Measurements from ENCODE around the gene KMT2E. TPM values are rescaled to one million over a fixed set of nuclear protein-coding genes. Genes with fewer than 3 reads are reported as not detected.

KMT2E gene
- total RNA-seq, 1 donor from 2014 or later = 62.5 TPM

DNA sequence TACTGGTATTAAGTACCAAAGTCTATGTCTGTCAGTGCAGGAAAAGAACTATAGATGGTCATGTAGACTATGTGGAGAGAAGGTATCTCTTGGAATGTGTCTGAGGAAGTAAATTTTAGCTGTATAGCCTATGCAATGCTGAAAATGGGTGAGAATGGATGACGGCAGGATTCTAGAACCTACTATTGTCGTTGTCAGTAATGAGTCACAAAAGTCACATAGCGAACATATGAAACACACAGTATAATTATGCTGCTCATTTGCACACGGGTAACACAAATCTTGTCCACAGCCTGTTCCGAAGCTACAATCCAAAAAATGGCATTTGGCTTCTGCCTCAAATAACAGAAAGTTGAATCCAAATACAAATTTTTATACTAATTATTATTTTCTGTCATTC is 33.6 kb upstream of the KMT2E start:
- Histone ChIP-seq H3K4me2 (ENCODE audit: low read length) (peak overlapping the region; percentile 73), H3K79me2 (ENCODE audit: insufficient read depth, low read length) (peaks cover 36% of the 10 kb centered on the region), H3K27me3 (ENCODE audit: insufficient read depth, low read length) (no peaks in the 10 kb centered on the region), H3K9me3 (ENCODE audit: insufficient read depth, low read depth, low read length) (no peaks in the 10 kb centered on the region), H3K4me1 (ENCODE audit: insufficient read depth, low read length) (peaks cover 58% of the 10 kb centered on the region), H2AFZ (ENCODE audit: low read depth, low read length) (no peak overlapping the region), H3K4me3 (ENCODE audit: insufficient read depth, low read depth, low read length) (no peak overlapping the region), H3K9ac (ENCODE audit: low read length) (peak overlapping the region; percentile 50), H3K27ac (ENCODE audit: low read depth, low read length) (peak overlapping the region; percentile 59), H3K36me3 (ENCODE audit: insufficient read depth, low read length) (no peaks in the 10 kb centered on the region), H4K20me1 (ENCODE audit: insufficient read depth, low read length) (peaks cover 26% of the 10 kb centered on the region)
- Mint-ChIP-seq H3K4me1 (ENCODE audit: low read depth, unreplicated experiment) (peaks cover 77% of the 10 kb centered on the region), H3K9me3 (ENCODE audit: unreplicated experiment) (no peaks in the 10 kb centered on the region), H3K4me3 (ENCODE audit: unreplicated experiment) (no peak overlapping the region), H3K27me3 (ENCODE audit: low read depth, unreplicated experiment) (no peaks in the 10 kb centered on the region), H3K27ac (ENCODE audit: unreplicated experiment) (peak overlapping the region; percentile 60), H3K36me3 (ENCODE audit: low read depth, unreplicated experiment) (peaks cover 2% of the 10 kb centered on the region)
- DNase-seq (ENCODE audit: low read depth) (peak; percentile 55), FAIRE-seq (peak; percentile 29)
- TF ChIP-seq, protein P1, sequence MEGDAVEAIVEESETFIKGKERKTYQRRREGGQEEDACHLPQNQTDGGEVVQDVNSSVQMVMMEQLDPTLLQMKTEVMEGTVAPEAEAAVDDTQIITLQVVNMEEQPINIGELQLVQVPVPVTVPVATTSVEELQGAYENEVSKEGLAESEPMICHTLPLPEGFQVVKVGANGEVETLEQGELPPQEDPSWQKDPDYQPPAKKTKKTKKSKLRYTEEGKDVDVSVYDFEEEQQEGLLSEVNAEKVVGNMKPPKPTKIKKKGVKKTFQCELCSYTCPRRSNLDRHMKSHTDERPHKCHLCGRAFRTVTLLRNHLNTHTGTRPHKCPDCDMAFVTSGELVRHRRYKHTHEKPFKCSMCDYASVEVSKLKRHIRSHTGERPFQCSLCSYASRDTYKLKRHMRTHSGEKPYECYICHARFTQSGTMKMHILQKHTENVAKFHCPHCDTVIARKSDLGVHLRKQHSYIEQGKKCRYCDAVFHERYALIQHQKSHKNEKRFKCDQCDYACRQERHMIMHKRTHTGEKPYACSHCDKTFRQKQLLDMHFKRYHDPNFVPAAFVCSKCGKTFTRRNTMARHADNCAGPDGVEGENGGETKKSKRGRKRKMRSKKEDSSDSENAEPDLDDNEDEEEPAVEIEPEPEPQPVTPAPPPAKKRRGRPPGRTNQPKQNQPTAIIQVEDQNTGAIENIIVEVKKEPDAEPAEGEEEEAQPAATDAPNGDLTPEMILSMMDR (IDR thresholded peaks at IDR 0.05; ENCODE audit: insufficient read depth, low read depth, low read length) = no peak
- TF ChIP-seq EZH2 (IDR thresholded peaks at IDR 0.05; ENCODE audit: insufficient read depth, low read length) = no peak

- H3K4me1 ChIP-seq (ENCODE audit: insufficient read depth, low read length) = peaks cover 58% of the 10 kb centered on the region
- H3K79me2 ChIP-seq (ENCODE audit: insufficient read depth, low read length) = peaks cover 36% of the 10 kb centered on the region
- no peaks in the 10 kb centered on the region for H3K27me3 ChIP-seq (ENCODE audit: insufficient read depth, low read length)
- Mint-ChIP-seq H3K4me3 (ENCODE audit: unreplicated experiment) (no peak overlapping the region), H3K4me1 (ENCODE audit: low read depth, unreplicated experiment) (peaks cover 79% of the 10 kb centered on the region), H3K27me3 (ENCODE audit: low read depth, unreplicated experiment) (no peaks in the 10 kb centered on the region), H3K9me3 (ENCODE audit: unreplicated experiment) (no peaks in the 10 kb centered on the region), H3K36me3 (ENCODE audit: low read depth, unreplicated experiment) (peaks cover 2% of the 10 kb centered on the region), H3K27ac (ENCODE audit: unreplicated experiment) (peak overlapping the region; percentile 62)
- H3K4me3 ChIP-seq (ENCODE audit: insufficient read depth, low read depth, low read length) = no peak overlapping the region
- H3K9ac ChIP-seq (ENCODE audit: low read length) = peak overlapping the region; percentile 43
- H3K27ac ChIP-seq (ENCODE audit: low read depth, low read length) = peak overlapping the region; percentile 59
- peak overlapping the region; percentile 73 for H3K4me2 ChIP-seq (ENCODE audit: low read length)
- peaks cover 26% of the 10 kb centered on the region for H4K20me1 ChIP-seq (ENCODE audit: insufficient read depth, low read length)
- H2AFZ ChIP-seq (ENCODE audit: low read depth, low read length) = no peak overlapping the region
- DNase-seq (ENCODE audit: low read depth) (no peak), FAIRE-seq (no peak)
- no peaks in the 10 kb centered on the region for H3K9me3 ChIP-seq (ENCODE audit: insufficient read depth, low read depth, low read length)
- TF ChIP-seq, protein P1 (IDR thresholded peaks at IDR 0.05; ENCODE audit: insufficient read depth, low read depth, low read length) = peak; percentile 80
- TF ChIP-seq EZH2 (IDR thresholded peaks at IDR 0.05; ENCODE audit: insufficient read depth, low read length) = no peak
- H3K36me3 ChIP-seq (ENCODE audit: insufficient read depth, low read length) = no peaks in the 10 kb centered on the region
Measured at GRCh38 chr7:104980841-104981671, 32.9 kb upstream of the KMT2E start.

GRCh38 chr7:104981672-104982037 is 32.4 kb upstream of the KMT2E start:
- Histone ChIP-seq H3K4me1 (ENCODE audit: insufficient read depth, low read length) (peaks cover 58% of the 10 kb centered on the region), H3K9ac (ENCODE audit: low read length) (no peak overlapping the region), H3K27me3 (ENCODE audit: insufficient read depth, low read length) (no peaks in the 10 kb centered on the region), H3K27ac (ENCODE audit: low read depth, low read length) (peak overlapping the region; percentile 98), H4K20me1 (ENCODE audit: insufficient read depth, low read length) (peaks cover 31% of the 10 kb centered on the region), H2AFZ (ENCODE audit: low read depth, low read length) (no peak overlapping the region), H3K4me3 (ENCODE audit: insufficient read depth, low read depth, low read length) (no peak overlapping the region), H3K9me3 (ENCODE audit: insufficient read depth, low read depth, low read length) (no peaks in the 10 kb centered on the region), H3K4me2 (ENCODE audit: low read length) (no peak overlapping the region), H3K36me3 (ENCODE audit: insufficient read depth, low read length) (no peaks in the 10 kb centered on the region), H3K79me2 (ENCODE audit: insufficient read depth, low read length) (peaks cover 36% of the 10 kb centered on the region)
- Mint-ChIP-seq H3K36me3 (ENCODE audit: low read depth, unreplicated experiment) (peaks cover 2% of the 10 kb centered on the region), H3K4me3 (ENCODE audit: unreplicated experiment) (no peak overlapping the region), H3K9me3 (ENCODE audit: unreplicated experiment) (no peaks in the 10 kb centered on the region), H3K4me1 (ENCODE audit: low read depth, unreplicated experiment) (peaks cover 83% of the 10 kb centered on the region), H3K27ac (ENCODE audit: unreplicated experiment) (peak overlapping the region; percentile 23), H3K27me3 (ENCODE audit: low read depth, unreplicated experiment) (no peaks in the 10 kb centered on the region)
- no peak for FAIRE-seq
- DNase-seq (ENCODE audit: low read depth) = no peak
- no peak for TF ChIP-seq EZH2 (IDR thresholded peaks at IDR 0.05; ENCODE audit: insufficient read depth, low read length)
- TF ChIP-seq, protein P1 (IDR thresholded peaks at IDR 0.05; ENCODE audit: insufficient read depth, low read depth, low read length) = no peak
